Measurements from ENCODE around the gene CFAP58.

GRCh38 chr10:104502907-104503306 is 149.3 kb downstream of the CFAP58 start:
- TF ChIP-seq, protein P1, sequence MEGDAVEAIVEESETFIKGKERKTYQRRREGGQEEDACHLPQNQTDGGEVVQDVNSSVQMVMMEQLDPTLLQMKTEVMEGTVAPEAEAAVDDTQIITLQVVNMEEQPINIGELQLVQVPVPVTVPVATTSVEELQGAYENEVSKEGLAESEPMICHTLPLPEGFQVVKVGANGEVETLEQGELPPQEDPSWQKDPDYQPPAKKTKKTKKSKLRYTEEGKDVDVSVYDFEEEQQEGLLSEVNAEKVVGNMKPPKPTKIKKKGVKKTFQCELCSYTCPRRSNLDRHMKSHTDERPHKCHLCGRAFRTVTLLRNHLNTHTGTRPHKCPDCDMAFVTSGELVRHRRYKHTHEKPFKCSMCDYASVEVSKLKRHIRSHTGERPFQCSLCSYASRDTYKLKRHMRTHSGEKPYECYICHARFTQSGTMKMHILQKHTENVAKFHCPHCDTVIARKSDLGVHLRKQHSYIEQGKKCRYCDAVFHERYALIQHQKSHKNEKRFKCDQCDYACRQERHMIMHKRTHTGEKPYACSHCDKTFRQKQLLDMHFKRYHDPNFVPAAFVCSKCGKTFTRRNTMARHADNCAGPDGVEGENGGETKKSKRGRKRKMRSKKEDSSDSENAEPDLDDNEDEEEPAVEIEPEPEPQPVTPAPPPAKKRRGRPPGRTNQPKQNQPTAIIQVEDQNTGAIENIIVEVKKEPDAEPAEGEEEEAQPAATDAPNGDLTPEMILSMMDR (IDR thresholded peaks at IDR 0.05): no peak
- no peak for TF ChIP-seq POLR2A (IDR thresholded peaks at IDR 0.05)
